Activated gamma-delta T cell treated with anti-CD3 and anti-CD28 coated beads, Interleukin-2, amount 50 U/mL, for 16 hours (primary cell): ENCODE data around the gene MAPK8.

Experiments used
- DNase-seq: peaks from one replicate; pipeline ENCODE4 v3.0.0-alpha.2; 2020; ENCODE audit warnings: low read depth

The MAPK8 gene

GRCh38 chr10:48292616-48293015, 13.9 kb upstream of the MAPK8 start:
- DNase-seq: no peak

GRCh38 chr10:48294431-48294830, 12.0 kb upstream of the MAPK8 start:
- no peak for DNase-seq

DNA sequence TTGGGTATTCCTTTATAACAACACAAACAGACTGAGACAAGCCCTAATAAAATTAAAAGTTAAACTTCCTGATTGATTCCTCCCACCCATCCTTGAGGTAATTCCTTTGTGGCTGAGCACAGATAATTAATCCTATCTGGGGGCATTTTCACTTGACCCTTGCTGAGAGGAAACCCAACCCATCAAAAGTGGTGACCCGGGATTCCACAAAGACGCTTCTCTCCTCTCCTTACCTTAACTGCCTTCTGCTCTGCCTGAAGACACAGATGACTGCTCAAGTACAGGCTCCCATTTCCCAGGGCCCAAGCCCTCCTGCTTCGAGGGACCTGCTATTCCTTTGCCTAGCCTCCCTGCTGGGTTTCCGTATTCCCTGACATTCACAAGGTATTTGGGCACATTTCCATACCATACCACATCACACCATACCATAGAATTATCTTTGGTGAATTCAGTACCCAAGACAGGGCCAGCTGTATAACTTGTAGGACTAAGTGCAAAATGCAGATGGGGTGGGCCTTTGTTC, 9.8 kb upstream of the MAPK8 start:
- DNase-seq: no peak

- no peak for DNase-seq
Measured at GRCh38 chr10:48299066-48299465, 7.4 kb upstream of the MAPK8 start.

DNA sequence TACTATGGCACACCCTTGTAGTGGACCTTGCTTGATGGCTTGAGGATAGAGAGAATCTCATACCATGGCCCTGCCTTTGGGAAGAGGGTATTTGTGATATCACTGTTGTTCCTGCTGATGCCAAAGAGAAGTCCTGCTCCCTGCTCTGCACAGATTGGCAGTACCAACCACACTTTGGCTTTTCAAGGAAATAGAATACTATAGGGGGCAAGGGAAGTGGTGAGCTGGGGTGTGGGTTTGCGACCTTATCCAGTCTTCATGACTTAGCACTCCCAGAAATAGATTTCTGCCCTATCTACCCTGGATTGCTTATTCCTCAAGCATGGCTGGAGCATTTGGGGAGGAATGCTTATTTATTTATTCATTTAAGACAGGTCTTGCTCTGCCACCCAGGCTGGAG, 6.8 kb upstream of the MAPK8 start:
- no peak for DNase-seq

GRCh38 chr10:48300556-48300955, 5.9 kb upstream of the MAPK8 start:
- DNase-seq: no peak

- DNase-seq: no peak
Measured at GRCh38 chr10:48302515-48303476, 3.7 kb upstream of the MAPK8 start.

DNA sequence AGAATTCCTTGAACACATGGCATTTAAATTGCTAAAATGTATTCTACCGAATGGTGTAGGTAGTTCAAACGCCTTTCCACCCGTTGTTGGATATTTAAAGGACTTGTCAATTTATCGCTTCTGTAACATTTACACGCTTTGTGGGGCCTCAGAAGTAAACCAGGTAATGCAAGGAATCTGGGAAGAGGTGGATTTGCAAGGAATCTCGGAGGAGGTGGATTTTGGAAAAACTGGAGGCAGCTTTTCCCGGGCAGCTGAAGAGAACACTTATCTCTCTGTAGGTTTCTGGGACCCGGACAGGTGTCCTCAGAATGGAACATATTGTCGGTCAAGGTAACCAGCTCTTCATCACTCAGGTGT, 592 bp upstream of the MAPK8 start:
- DNase-seq: no peak

- peak; percentile 58 for DNase-seq
Measured at GRCh38 chr10:48306870-48307710, 613 bp downstream of the MAPK8 start.

GRCh38 chr10:48307711-48308018, 1.2 kb downstream of the MAPK8 start:
- DNase-seq: no peak

- no peak for DNase-seq
Measured at GRCh38 chr10:48309711-48310226, 3.3 kb downstream of the MAPK8 start.

DNA sequence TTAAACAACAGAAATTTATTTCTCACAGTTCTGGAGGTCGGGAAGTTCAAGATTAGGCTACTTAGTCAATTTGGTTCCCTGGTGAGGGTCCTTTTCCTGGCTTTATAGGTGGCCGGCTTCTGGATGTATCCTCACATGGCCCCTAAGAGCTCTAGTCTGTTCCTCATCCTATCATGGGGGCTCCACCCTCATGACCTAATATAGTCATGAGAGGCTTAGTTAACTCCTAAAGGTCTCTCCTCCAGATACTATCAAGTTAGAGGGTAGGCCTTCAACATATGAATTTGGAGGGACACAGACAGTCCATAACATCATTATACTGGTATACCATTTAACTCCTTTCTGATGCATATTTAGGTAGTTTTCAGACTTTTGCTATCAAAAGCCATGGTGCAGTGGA, 7.6 kb downstream of the MAPK8 start:
- no peak for DNase-seq

DNA sequence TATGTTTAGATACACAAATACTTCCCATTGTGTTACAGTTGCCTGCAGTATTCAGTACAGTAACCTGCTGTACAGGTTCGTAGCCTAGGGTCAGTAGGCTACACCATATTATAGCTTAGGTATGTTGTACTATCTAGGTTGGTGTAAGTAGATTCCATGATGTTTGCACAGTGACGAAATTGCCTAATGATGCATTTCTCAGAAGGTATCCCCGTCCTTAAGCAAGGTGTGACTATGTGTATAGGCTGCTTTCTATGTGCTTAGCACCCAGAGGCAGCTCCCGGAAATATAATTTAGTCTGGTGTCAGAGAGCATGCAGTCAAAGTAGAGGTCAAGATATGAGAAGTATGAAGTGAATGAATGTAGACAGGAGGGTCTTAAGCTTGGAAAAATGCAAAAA, 9.8 kb downstream of the MAPK8 start:
- DNase-seq: no peak

GRCh38 chr10:48317321-48317990, 11.0 kb downstream of the MAPK8 start:
- no peak for DNase-seq

DNA sequence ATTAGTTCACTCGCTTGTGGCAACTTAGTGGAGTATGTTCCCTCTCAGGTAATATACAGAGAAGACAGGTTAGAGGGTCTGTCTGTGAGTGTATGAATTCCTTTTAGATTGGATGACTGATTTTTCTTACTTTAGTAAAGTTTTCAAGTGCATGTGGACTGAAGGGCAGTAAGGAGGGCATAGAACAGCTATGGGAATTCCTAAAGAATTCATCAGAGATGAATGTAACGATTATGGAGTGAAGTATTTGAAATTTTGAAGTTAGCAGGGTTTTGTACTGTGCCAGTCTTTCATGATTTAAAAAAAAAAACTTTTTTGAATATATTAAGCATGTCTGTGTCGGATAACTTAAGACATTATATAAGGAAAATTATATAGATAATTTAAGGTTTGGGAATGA, 15.5 kb downstream of the MAPK8 start:
- no peak for DNase-seq

DNA sequence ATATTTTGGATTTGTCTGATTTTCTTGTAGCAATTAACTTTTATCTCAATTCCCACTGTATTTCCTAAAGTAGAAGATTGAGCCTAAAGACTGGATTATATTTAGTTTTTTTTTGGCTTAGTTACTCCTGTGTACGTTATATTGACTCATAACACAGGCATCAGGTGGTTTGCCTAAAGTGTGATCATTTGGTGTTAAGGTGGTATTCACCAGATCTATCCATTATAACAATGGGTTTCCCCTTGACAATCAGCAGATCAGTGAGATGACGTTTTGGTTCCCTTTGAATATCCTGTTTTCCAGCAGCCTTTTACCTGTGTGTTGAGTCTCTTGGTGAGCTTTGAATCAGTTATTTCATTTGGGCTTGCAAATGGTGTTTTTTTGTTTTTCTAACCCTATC, 18.1 kb downstream of the MAPK8 start:
- no peak for DNase-seq

DNA sequence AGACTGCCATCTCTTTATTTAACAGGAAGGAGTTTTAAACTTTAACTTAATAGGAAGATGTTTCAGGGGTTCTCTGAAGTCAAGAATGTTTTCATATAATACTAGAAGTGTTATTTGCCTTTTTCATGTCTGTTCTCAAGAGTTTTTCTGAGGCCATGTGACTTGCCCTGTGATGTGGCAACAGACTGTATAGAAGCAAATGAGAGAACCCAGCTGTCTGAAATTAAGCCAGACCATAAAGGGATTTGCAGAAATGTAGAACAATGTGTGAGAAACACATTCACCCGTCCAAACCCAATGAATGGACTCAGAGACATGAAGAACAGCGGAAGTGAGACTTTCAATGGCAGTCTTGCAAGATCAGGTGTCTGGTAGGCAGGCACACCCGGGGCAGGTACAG, 23.8 kb downstream of the MAPK8 start:
- no peak for DNase-seq

DNA sequence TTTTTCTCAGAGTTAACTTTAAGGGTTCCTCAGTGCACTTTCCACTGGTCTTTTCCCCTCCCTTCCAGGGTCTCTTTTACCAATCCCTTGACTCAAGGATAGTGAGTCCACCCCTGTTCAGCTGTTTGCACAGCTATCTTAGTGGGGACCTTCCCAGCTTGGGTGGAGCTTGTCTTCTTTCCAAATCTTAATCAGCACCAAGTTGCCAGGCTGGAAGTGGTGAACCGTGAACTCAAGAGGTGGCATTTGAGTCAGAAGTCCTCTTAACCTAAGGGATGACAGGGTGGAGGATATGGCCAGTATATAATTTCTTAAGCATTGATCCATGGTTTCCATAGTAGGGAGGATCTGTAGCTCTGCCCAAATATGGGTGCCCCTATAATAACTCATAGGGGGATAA, 25.0 kb downstream of the MAPK8 start:
- no peak for DNase-seq

DNA sequence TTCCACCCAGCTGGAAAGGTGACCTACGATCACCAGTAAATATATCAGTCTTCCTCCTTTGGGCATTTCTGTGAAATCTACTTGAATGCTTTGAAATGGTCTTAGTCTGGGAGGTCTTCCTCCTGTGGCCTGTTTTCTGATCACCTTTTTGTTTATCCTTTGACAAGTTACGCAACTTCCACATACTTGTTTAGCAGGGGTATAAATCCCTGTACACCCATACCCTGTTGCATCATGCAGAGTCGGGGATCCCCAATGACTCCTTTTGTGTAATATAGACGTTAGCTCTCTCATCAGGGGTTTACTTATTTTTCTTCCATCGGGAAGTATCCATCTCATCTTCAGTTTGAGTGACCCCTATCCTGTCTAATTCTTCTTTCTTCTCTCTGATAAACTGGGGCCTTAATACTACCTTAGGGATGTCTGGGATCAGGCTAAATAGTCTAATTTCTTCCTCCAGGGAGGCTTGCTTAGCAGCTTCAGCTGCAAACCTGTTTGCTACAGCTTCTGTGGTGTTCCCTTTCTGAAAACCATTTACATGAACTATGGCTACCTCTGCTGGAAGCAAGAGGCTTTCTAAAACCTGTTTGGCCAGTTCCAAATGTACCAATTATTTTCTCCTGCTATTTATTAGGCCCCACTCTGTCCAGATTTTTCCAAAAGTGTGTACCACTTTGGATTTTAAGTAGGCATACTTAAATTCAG, 25.8 kb downstream of the MAPK8 start:
- DNase-seq: no peak

DNA sequence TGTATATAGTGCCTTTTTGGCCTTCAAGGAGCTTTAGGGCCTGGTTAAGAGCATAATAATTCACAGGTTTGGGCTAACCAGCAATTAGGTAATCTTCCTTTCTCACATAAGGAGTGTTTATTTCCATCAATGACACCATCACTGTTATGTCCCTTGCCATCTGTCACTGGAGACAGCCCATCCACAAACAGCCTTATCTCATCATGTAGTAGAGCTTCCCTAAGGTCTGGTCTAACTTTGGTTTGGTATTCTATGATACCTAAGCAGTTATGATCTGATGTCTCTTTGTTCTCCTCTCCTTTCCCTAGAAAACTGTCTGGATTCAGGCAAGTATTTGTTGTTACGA, 26.4 kb downstream of the MAPK8 start:
- no peak for DNase-seq

DNA sequence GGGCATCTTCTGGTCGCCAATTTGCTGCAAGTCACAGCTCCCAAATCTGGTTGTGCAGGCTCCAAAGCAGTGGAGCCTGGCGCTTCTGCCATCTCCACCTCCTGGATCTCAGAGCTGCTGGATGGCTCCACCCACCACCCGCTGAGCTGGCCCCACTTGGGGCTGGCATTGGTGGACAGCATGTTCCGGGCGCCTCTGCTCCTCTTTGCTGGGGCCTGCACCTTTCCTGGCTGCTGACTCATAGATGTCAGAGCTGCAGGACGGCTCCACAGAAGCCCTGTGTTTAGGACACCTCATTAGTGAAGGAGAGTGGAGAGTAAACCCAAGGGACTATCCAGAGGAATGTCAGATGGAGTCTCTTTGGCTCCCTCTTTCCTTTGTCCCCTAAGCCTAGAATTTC, 27.4 kb downstream of the MAPK8 start:
- no peak for DNase-seq

DNA sequence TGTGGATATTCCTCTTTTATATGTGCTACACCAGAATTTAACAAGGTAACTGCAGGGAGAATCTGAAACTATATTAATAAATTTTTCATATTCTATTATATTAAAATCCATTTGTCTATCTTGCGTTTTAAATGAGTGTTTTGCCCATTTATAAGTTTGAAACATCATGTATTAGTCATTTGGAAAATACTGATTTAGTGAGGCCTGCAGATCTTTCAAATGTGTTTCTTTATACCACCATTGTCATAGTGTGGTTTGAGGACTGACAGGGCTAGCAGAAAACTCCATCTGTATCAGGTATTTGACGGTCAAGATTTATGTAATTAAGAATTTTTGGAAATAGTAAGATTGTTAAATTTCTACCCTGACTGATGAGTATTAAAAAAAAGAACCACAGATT, 29.3 kb downstream of the MAPK8 start:
- no peak for DNase-seq
